Keratinocyte (primary cell): ENCODE data around the gene LYPLA2. TPM values are rescaled to one million over a fixed set of nuclear protein-coding genes. Genes with fewer than 3 reads are reported as not detected.

Experiments
- DNase-seq: peaks from one replicate; pipeline ENCODE4 v3.0.0-alpha.2; 2011; ENCODE audit warnings: low read depth, missing footprints, low spot score
- FAIRE-seq: peaks from 2 replicates; lab custom pipeline; 2011; peaks lifted over from hg19 to GRCh38; lab: Jason Lieb, UNC
- H2AFZ ChIP-seq: 2 replicates; pipeline ENCODE4 v1.6.0; 2012; ENCODE audit warnings: low read length, control low read depth, inconsistent platforms; ENCODE audit not compliant: control insufficient read depth
- H3K27ac ChIP-seq: 2 replicates; pipeline ENCODE4 v1.5.1; 2011; ENCODE audit warnings: low read length; ENCODE audit not compliant: control insufficient read depth, insufficient read depth
- H3K27me3 ChIP-seq: 3 replicates; pipeline ENCODE4 v1.6.0; 2011; ENCODE audit warnings: low read length; ENCODE audit not compliant: control insufficient read depth, insufficient read depth; ENCODE audit errors: extremely low read depth
- H3K36me3 ChIP-seq, 2 experiments: 2 replicates in 1 of 2; 3 replicates in 1 of 2; pipeline ENCODE4 v1.5.1; 2011; ENCODE audit warnings: low read length in 2 of 2, mild to moderate bottlenecking in 1 of 2; ENCODE audit not compliant: control insufficient read depth in 2 of 2, insufficient read depth in 2 of 2; ENCODE audit errors: extremely low read depth in 1 of 2
- H3K4me1 ChIP-seq: 3 replicates; pipeline ENCODE4 v1.5.1; 2011; ENCODE audit warnings: low read length; ENCODE audit not compliant: control insufficient read depth, insufficient read depth; ENCODE audit errors: extremely low read depth
- H3K4me2 ChIP-seq: 3 replicates; pipeline ENCODE4 v1.6.0; 2011; ENCODE audit warnings: low read depth, low read length; ENCODE audit not compliant: control insufficient read depth, insufficient read depth; ENCODE audit errors: extremely low read depth
- H3K4me3 ChIP-seq, 3 experiments: fragments of 200-600 bp in 1 of 3; sonication (generic) in 1 of 3; 2 replicates in 2 of 3; 3 replicates in 1 of 3; pipeline ENCODE4 v1.5.1; 2011 to 2016; ENCODE audit warnings: low read length in 3 of 3, mild to moderate bottlenecking in 3 of 3, control low read depth in 2 of 3, inconsistent platforms in 1 of 3, low read depth in 1 of 3, mixed read lengths in 1 of 3, mixed run types in 1 of 3, moderate library complexity in 1 of 3; ENCODE audit not compliant: control insufficient read depth in 2 of 3, insufficient read depth in 2 of 3; ENCODE audit errors: extremely low read depth in 1 of 3
- H3K79me2 ChIP-seq: 2 replicates; pipeline ENCODE4 v1.6.0; 2012; ENCODE audit warnings: low read length; ENCODE audit not compliant: control insufficient read depth, insufficient read depth
- H3K9ac ChIP-seq: 3 replicates; pipeline ENCODE4 v1.6.0; 2011; ENCODE audit warnings: low read length; ENCODE audit not compliant: control insufficient read depth, insufficient read depth; ENCODE audit errors: extremely low read depth
- H3K9me1 ChIP-seq: 3 replicates; pipeline ENCODE4 v1.6.0; 2011; ENCODE audit warnings: low read length; ENCODE audit not compliant: control insufficient read depth, insufficient read depth; ENCODE audit errors: extremely low read depth
- H3K9me3 ChIP-seq: 2 replicates; pipeline ENCODE4 v1.5.1; 2012; ENCODE audit warnings: low read depth, low read length; ENCODE audit not compliant: control insufficient read depth
- H4K20me1 ChIP-seq: 3 replicates; pipeline ENCODE4 v1.6.0; 2011; ENCODE audit warnings: low read length; ENCODE audit not compliant: control insufficient read depth, insufficient read depth; ENCODE audit errors: extremely low read depth
- CTCF ChIP-seq, 3 experiments: IDR thresholded peaks in 1 of 3; conservative IDR thresholded peaks in 1 of 3; optimal IDR thresholded peaks in 1 of 3; 2 replicates in 2 of 3; 3 replicates in 1 of 3; pipeline versions ENCODE3 to v1.5.1; 2011; ENCODE audit warnings: low read length in 3 of 3, mild to moderate bottlenecking in 3 of 3, moderate library complexity in 2 of 3, control low read depth in 1 of 3, inconsistent platforms in 1 of 3; ENCODE audit not compliant: insufficient read depth in 2 of 3; ENCODE audit errors: extremely low read depth in 1 of 3
- EZH2 ChIP-seq: IDR thresholded peaks from one replicate; pipeline ENCODE4 v1.6.1; 2012; ENCODE audit warnings: inconsistent platforms, mild to moderate bottlenecking, low read length, moderate library complexity
- dilution Hi-C: fragments of 300-500 bp; cut with MboI; formaldehyde crosslinking; loops from one replicate; pipeline ENCODE4 v1.7.0; 2020; ENCODE audit warnings: low sequenced_read_pairs; ENCODE audit not compliant: extremely low pct_ligation_motif_present
- polyA plus RNA-seq, 5 experiments: library from polyadenylated mRNA; depleted of rRNA in 3 of 5; stranded (reverse) in 3 of 5; stranded (forward) in 1 of 5; unstranded in 1 of 5; fragments of >200 nt; gene quantifications; 1 replicate in 1 of 5; 2 replicates in 3 of 5; 3 replicates in 1 of 5; pipeline versions ENCODE4 v1.2.1 to v1.2.3, GENCODE V29; 2011 to 2012; ENCODE audit warnings: missing spikeins in 2 of 5, low read depth in 1 of 5, low replicate concordance in 1 of 5

The LYPLA2 gene
- polyA plus RNA-seq, 1 donor (not counting 4 experiments of a cell fraction or from before 2014, with no cell fraction given) = 51.7 TPM

GRCh38 chr1:23772049-23772853 lies 18.7 kb upstream of the LYPLA2 start:
- Histone ChIP-seq H3K9me1 (no peaks in the 10 kb centered on the region), H3K36me3 (peaks cover 4 to 8% of the 10 kb centered on the region in 2 experiments), H3K9me3 (no peaks in the 10 kb centered on the region), H3K27ac (no peak overlapping the region), H3K79me2 (peaks cover 13% of the 10 kb centered on the region), H2AFZ (peak overlapping the region; percentile 71), H3K27me3 (no peaks in the 10 kb centered on the region), H3K4me3 (no peak overlapping the region), H3K4me2 (peak overlapping the region; percentile 60), H3K9ac (no peak overlapping the region), H3K4me1 (peaks cover 5% of the 10 kb centered on the region), H4K20me1 (no peaks in the 10 kb centered on the region)
- peak; percentile 75 for FAIRE-seq
- peak; percentile 66 for DNase-seq
- TF ChIP-seq CTCF (optimal IDR thresholded peaks at IDR 0.05 in 1 of 3, IDR thresholded peaks at IDR 0.05 in 1 of 3, conservative IDR thresholded peaks at IDR 0.05 in 1 of 3; ENCODE audit: extremely low read depth in 1 of 3, insufficient read depth in 2 of 3, low read length in 3 of 3) (peak; percentile 93 to 99 (median 97)), EZH2 (no peak)
- dilution Hi-C loops = no loop called here

GRCh38 chr1:23772854-23773242 lies 18.1 kb upstream of the LYPLA2 start:
- no peaks in the 10 kb centered on the region for H3K9me3 ChIP-seq
- no peak for FAIRE-seq
- H2AFZ ChIP-seq = no peak overlapping the region
- TF ChIP-seq CTCF (optimal IDR thresholded peaks at IDR 0.05 in 1 of 3, IDR thresholded peaks at IDR 0.05 in 1 of 3, conservative IDR thresholded peaks at IDR 0.05 in 1 of 3; ENCODE audit: extremely low read depth in 1 of 3, insufficient read depth in 2 of 3, low read length in 3 of 3) (no peak), EZH2 (no peak)
- peaks cover 4 to 6% of the 10 kb centered on the region in 2 experiments for H3K36me3 ChIP-seq
- H3K27ac ChIP-seq = no peak overlapping the region
- DNase-seq = no peak
- peaks cover 7% of the 10 kb centered on the region for H3K4me1 ChIP-seq
- no peak overlapping the region for H3K4me3 ChIP-seq
- H3K9me1 ChIP-seq = no peaks in the 10 kb centered on the region
- dilution Hi-C loops = no loop called here
- H3K79me2 ChIP-seq = peaks cover 18% of the 10 kb centered on the region
- no peak overlapping the region for H3K4me2 ChIP-seq
- H3K27me3 ChIP-seq = no peaks in the 10 kb centered on the region
- H4K20me1 ChIP-seq = no peaks in the 10 kb centered on the region
- H3K9ac ChIP-seq = no peak overlapping the region
